D341Med (cell line): ENCODE data around the gene SLC36A4.
"Not testable (repeated sequence)": the region's sequence is repeated elsewhere in the genome, so short reads cannot be mapped to it uniquely, and the experiment has no call there.

Experiments used
- DNase-seq: peaks from one replicate; pipeline ENCODE4 v3.0.0; 2012; ENCODE audit warnings: low spot score

SLC36A4 gene

GRCh38 chr11:93122535-93123235, 75.1 kb downstream of the SLC36A4 start:
- no peak for DNase-seq

DNA sequence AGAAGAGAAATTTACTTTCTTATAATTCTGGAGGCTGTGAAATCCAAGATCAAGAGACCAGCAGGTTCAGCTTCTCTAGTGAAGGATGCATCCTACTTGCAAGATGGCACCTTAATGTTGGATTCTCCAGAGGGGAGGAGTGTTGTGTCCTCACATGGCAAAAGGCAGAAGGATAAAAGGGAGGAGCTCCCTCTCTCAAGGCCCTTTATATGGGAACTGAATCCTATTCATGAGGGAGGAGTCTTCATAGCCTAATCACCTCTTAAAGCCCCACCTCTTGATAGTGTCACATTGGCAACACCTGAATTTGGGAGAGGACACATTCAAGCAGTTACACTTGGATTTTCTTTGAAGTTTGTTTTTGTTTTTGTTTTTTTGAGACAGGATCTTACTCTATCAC, 79.5 kb downstream of the SLC36A4 start:
- no peak for DNase-seq

- DNase-seq = no peak
Measured at GRCh38 chr11:93117565-93117964, 80.2 kb downstream of the SLC36A4 start.

DNA sequence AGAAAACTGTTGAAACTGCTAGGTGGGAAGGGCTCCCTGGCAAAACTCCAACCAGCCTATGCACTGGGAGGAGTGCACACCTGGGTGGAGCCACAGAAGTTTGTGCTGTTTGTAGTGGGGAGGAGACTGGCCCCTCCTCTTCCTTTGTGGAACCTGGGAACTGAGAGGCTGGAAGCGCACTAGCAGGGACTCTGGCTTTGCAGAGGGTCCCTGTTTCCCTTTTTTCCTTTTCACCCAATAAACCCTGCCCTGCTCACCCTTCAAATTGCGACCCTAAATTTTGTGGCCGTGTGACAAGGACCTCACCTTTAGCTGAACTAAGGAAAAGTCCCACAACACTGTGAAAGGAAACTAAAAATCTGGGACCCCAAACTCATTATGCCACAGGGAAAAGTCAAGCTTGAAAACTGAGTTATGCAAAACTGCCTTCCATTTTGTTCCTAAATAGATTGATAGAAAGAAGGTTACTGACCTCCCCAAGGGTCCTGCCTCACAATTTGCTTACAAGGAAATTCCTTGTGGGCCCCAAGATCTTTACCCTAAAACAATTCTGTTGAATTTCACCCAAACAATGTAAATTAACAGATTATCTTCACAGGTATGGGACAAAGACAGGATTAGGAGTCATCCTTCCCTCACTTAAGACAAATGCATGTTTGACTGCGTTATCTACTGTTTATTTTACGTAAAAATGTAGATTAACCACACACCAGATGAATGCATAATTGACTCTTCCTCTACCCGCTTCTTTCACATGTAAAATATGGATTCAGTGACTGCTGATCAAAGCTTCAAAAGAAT, 81.0 kb downstream of the SLC36A4 start:
- no peak for DNase-seq

DNA sequence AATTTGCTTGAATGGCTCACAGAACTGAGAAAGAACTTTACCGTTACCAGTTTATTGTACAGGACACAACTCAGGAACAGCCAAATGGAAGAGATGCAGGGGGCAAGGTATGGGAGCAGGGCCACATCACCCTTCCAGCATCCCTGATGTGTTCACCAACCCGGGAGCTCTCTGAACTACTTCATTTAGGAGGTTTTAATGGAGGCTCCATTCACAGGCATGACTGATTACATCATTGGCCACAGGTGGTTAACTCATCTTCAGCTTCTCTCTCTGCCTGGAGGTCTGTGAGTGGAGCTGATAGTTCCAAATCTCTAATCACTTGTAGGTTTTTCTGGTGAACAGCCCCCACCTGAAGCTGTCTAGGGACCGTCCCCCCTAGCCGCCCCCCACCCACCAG, 83.5 kb downstream of the SLC36A4 start:
- DNase-seq = no peak

DNA sequence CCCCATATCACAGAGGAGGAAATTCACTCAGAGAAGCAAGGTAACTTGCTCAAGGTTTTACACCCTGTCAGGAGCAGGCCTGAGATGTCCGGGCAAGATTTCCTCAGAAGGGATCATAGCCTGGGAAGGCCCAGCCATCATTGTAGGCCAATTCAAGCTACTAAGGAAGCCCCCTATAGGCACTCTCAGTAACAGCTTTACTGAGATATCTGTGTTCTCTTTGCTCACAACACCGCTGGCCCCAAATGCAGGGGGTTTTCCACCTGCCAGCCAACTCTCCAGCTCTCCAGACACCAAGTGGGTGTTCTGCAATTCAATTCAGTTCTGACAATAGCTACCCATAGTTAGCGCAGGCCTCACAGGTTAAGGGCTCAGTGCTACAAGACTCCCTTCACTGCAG, 84.0 kb downstream of the SLC36A4 start:
- no peak for DNase-seq

- not testable (repeated sequence) for DNase-seq
Measured at GRCh38 chr11:93111147-93111546, 86.6 kb downstream of the SLC36A4 start.

DNA sequence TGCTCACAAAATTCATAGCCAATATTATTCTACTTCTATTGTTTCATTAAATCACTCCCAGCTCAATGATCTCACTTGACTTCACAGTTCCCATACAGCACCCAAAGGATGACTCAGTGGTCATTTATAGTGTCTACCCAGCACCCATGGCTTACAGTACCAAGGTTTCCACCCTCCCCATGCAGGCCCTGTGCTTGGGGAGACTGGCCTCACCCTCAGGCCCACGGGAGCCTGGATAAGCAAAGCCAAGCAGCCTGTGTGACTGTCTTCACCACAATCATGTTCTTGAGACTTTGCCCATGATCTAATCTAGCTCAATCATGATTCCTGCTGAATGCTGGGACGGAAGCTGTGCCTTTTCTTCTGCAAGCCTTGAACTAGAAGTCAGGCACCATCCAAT, 97.6 kb downstream of the SLC36A4 start:
- DNase-seq = no peak

- no peak for DNase-seq
Measured at GRCh38 chr11:93099806-93100205, 98.0 kb downstream of the SLC36A4 start.
